ENCODE measurements around the gene STPG4.

STPG4 gene

DNA sequence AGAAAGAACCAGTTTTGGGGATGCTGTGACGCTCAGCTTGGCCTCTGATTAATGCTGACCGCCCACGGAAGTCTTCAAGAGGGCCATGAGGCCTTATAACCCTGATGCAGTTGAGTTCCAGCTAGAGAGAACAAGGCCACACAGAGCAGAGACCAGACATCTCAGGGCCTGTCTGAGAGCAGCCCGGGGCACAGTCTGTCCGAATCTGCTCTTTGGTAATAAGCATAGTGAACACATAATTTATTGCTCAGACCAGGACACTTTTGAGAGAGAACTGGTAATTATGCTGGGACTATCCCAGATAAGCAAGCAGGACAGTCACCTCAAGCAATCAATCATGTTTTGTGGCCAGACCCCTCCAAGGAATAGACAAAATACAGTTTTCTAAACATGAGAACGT lies 68.5 kb downstream of the STPG4 start:
- no peak for ATAC-seq

DNA sequence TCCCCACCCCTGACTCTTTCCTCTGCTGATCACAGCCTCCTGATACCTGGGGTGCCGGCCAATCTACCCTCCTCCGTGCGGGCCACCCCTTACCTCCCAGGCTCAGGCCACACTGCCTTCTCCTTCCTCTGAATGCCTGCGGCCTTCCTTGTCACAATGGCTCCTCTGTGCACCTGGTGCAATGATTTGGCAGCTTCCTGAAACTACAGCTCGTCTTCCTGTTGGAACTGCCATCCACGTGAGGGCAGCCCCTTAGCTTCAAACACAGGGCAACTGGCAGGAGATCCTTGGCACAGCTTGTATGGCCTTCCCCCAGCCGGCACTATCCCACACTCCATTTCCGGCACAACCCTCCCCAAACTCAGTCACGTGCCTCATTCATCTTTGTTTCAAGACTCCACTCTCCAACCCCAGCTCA lies 69.0 kb downstream of the STPG4 start:
- ATAC-seq, result no peak

DNA sequence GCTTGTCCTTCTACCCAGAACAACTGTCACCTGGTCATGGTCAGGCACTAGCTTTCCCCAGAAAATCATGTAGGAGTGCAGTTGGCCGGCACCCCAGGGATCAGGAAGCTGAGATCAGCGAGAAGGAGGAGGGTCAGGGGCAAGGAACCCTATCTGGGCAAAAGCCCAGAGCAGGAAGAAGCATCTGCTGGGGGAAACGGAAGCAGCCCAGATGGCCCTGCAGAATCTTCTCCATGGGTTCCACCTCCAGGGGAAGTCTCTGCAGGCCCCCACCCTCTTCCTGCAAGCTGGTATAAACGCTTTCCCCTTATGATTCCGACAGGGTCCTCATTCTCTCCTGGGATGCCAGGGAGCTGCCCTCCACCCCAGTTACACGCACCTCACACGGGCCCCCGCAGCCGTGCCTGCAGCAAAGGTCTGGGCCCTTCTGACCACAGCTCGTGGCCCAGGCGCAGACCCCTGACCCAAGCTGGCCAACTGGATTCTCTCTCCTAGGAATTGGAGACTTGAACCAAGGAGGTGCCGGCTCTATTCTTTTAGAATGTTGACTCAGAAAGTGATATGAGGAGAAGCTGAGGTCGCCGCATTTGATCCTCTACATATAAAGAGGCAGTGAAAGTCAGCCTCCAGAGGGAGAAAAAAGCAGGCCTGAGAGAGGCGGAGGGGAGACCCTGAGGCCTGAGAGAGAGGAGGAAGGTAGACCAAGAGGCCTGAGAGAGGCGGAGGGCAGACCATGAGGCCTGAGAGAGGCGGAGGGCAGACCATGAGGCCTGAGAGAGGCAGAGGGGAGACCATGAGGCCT lies 71.0 kb downstream of the STPG4 start:
- no peak for ATAC-seq

DNA sequence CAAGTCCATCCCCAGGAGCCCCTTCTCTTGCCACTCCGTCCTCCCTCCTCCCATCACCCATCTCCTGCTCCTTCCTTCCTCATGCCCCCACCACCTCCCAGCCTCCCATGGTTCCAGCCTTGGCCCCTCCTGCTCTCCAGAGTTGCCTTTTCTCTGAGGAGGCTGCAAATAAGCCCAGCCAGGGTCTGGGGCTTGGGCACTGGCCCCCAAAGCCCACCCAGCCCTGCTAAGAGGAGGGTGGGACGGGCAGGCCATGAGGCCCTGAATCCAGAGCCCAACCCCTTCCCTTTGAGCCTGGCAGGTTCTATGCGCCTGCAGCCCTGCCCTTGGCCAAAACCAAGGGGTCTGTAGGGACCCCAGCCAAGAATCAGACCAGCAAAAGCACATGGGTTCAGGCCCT lies 71.6 kb downstream of the STPG4 start:
- ATAC-seq, result no peak

DNA sequence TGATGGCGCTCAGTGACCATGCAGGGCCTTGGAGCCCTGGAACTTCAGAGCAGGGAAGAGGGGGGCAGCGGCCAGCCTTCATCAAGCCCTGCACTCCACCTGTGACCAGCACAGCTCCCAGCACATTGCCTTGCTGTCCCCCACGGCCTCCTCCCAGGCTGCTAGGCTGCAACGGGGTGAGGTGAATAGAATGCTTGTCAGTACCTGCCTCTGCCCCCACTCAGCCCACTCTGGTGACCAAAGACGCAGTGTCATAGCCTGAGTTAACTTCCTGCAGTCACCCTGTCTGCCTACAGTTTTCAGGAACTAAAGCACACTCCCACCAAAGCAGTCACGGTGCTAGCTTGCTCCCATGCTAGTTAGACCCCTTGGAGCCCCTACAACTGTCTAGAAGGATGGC lies 72.1 kb downstream of the STPG4 start:
- ATAC-seq, result no peak

DNA sequence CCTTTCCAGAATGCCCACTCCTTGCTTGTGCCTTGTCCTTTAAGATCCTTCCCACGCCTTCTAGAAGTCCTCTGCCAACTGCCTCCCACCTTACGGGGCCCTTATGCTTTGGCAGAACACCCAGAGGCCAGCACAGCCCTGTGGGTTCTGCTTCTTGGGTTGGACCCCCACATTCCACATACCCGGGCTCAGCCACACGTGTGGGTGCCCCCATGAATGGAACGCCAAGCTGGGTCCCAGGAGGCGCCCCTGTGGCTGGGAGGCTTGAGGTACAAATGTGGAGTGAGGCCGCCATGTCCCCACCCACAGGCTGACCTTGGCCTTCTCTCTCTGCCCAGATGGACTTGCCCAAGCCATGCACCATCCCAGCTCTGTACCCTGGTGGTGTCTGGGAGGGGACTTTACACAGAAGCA lies 74.2 kb downstream of the STPG4 start:
- ATAC-seq, result no peak

DNA sequence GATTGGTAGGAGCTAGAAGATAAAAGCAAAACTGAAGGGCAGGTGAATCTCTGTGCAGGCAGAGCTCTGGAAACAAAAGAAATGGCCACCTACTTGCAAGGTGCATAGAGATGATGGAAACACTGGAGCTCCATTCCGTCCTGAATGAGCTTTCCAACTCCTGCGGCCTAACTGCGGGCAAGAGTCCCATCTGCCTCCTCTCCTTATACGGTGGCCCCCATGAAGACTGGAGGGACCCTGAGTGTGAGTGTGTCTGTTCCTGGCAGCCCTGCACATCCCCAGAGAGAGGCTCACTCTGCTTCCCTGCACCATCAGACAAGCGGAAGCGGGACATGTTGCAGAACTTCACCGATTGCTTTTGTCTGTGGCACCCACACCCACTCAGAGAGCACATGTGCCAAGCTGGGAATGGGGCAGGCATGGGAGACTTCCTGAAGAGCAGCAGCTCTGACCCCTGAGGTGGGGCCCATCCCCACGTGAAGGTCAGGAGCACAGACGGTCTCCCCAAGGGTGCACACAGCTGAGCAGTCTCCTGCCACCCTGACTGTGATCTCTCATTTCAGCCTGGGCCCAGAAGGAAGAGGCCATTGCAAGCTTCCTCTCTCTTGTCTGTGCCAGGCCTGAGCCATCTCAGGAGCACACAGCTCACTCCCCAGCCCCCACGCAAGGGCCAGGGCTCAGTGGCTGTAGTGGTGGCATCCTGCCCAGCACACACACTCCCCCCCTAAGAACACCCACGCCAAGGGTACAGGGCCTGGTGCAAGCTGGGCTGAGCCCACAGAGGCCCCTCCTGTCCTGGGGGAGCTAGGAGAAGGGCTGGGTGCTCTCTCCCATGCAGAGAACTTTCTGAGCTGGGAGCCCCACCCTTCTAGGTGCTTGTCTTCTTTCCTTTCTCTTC lies 75.3 kb downstream of the STPG4 start:
- ATAC-seq, result peak in 1 of 2 donors; percentile 14

DNA sequence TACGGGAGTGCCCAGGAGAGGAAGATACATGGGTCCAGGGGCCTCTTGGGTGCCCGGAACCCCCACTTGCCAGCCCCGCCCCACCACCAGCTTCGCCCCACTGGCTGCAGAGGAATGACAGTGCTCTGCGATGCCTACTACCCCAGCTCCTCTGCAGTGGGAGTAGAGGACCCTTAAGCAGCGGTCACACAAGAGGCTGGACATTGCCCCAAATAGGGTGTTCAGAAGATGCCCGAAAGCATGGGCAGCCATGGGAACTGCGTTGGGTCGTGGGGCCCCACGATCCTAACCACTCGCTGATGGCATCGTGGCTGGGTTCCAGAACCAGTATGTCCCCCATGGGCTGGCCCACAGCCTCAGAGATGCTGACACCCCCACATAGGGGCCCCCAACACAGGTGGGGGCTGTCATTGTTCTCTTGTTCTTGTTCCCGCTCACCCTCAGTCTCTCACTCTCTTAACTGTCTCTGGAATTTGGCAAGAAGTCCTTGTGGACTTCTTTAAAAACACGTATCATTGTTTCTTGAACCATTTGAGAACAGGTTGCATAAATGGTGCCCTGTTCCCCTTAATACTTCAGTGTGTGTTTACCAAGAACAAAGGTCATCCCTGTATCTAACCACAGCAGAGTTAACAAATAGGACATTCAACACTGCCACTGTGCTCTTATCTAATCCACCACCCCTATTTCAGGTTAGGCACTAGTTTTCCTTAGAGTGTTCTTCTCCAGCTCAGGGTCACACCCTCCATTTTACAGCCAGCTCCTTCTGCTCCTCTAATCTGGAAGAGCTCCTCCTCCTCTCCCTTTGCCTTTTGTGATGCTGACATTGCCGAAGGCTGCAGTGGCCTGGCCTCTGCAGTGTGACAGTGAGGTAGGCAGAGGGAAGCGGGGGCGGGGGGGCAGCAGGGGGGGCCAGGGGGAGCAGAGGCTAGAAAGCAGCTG lies 76.3 kb downstream of the STPG4 start:
- no peak for ATAC-seq

DNA sequence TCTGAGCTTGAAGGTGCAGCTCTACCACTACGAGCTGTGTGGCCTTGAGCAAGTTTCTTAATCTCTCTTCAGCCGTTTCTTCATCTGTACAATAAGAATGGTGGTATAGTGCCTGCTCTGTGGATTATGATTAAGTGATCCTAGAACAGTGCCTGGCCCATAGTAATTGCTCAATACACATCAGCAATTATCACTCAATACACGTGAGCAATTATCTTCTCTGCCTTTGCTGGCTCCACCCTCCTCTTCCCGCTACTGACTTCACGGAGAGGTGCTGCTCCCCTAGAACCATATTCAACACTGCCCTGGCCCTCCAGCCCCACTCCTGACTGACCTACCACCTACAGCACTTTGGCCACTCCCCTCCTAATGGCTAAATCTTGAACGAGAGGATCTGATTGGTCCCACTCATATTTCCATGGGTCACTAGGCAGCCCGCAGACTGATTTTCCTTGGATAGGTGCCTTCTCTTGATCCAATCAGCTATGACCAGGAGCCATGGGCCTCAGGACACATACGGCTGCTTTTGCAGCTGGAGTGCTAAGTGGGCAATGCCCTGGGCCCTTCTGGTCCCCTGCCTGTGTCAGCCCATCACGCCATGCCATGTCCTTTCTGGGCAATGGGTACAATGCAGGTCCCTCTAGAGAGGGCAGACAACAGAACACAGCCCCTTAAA lies 77.5 kb downstream of the STPG4 start:
- ATAC-seq, result no peak

DNA sequence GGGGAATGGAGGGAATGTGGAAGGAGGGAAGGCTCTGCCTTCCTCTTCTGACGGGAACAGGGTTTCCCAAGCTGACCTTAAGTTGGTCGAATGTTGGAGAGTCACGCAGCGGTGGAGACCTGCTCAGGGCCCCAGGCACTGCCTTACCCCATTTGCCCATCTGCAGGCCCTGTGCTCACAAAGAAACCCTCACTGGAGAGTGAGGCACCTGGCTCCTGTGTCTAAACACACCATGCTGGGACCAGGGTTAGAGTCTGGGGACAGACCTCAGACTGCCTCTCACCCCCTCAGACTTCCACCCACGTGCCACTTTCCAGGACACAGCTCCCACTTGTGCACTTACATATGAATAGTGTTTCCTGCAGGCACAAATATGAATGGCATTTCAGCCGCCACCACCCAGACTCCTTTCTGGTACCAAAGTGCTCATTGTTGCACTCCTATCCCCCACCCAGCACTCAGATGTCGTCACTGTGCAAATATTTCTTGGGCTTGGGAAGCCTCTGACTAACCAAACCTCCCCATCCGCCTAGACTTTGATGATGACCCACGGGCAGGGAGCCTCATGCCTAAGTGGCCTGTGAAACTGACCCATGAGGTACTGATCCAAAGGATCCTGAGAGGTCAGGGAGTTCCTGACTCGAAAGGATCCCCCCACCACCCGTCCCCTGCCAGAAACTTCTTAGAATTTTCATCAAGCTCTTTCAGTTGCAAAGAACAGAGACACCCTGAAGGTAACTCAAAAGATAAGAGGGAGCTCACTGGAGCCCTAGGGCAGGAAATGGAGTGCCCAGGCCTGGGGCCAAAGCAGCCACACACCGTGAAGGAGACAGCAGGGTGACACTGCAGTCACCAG lies 78.3 kb downstream of the STPG4 start:
- no peak for ATAC-seq

DNA sequence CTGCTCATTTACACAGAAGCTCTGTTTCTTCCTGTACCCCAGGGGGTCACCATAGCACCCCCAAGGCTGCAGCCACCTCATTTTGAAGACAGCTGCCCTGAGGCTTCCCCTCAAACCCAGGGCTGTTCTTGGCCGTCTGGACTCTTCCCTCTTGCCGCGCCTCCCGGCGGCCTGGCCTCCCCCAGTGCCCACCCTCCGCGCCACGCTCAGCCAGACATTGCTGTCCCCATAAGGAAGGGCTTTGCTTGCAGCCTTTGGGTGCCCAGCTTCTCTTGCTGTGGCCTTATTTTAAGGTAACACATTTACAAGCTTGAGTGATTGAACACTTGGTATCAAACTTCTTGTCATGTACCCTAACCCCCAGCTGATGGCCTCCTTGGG lies 79.0 kb downstream of the STPG4 start:
- no peak for ATAC-seq

DNA sequence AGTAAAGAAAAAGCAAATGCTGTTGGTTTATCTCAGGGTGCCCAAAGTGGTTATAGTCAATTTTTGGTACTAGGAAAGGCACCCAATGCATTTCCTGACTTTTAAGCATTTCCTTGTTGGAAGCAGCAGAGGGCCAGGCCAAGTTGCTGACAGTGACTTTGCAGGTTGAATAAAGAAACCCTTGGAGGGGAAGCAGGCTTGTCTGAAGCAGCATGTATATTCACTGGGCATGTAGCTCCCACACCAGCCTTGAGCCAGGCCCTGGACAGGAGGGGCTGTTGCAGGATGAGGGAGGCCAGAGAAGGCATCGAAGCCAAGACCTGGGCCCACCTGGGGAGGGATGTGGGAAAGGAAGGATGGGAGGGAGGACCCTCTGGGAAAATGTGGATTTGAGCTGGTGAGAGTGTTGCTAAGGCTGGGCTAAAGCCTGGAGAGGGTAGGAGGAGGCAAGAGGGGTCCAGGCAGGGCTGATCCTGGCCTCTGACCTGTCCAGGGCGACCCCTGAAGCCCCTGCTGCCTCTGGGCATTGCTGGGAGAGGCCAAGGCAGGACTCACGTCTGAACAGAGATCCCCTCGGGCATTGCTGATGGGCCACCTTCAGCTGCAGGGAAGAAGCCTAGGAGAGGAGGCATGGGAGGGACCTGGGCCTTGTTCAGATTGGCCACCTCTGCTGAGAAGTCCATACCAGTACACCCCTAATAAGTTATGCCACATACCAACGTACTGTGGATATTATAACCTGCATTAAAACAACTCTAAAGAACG lies 79.6 kb downstream of the STPG4 start:
- no peak for ATAC-seq

DNA sequence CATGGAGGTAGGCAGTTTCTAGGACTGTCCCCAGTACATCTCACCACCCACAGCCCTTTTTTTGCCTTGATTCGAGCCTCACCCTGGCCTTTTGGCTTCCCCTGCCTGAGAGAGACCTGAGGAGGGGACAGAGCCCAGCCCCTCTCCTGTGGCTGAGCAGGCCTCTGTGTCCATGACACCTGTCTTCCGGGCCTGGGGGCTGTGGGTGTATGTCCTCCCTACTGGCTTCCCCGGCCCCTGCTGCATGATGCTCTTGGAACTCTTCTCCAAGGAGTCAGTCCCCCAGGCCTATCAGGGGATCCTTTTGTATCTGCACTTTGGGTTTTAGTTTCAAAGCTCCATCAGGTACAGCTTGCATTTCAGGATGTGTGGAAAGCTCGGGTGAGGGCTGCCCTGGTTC lies 80.4 kb downstream of the STPG4 start:
- ATAC-seq, result no peak

DNA sequence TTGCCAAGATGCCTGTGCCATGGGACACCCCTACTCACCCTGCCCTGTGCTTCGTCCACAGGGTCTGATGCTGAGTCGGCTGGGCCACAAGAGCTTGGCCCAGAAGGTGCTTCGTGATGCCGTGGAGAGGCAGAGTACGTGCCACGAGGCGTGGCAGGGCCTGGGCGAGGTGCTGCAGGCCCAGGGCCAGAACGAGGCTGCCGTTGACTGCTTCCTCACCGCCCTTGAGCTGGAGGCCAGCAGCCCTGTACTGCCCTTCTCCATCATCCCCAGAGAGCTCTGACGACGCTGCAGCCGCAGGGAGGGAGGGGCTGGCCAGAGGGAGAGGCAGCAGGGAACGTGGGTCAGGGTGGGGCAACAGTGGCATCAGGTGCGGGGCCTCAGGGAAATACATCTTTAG lies 81.5 kb downstream of the STPG4 start:
- ATAC-seq, result no peak

DNA sequence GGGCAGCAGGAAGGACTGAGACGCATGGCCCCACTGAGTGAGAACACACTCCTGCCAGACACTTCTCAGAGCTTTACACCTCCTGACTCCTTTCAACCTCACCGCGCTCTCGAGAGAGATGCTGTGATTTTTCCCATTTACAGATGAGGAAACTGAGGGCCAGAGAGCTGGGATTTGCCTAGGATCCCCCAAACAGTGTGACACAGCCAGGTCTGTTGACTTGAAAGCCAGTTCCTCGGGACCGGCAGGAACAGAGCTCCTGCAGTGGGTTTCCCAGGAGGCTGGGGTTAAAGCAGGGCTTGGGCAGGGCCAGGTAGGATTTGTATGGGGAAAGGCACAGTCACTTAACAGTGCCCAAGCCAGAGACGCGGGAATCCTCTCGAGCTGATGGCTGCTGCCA lies 81.9 kb downstream of the STPG4 start:
- ATAC-seq, result no peak

DNA sequence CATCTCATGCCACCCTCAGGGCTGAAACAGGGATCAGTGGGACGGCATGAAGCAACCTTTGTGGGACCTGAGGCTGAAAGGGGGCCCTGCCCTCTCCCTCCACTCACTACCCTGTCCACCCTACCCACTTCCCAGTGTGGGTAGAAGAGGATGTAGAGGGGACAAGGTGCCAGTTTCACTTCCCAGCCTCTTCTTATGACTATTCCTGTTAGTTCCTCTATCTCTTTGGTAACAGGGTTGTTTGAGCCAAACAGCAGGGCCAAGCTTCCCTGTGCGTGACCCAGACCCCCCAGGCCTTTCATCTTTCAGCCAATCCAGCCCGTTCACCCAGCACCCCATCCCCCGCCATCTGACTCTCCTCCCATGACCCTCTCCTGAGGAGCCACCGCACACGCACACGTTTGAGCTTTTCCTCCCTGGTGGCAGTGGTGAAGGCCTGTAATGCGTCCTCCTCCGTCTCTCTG lies 82.3 kb downstream of the STPG4 start:
- no peak for ATAC-seq

DNA sequence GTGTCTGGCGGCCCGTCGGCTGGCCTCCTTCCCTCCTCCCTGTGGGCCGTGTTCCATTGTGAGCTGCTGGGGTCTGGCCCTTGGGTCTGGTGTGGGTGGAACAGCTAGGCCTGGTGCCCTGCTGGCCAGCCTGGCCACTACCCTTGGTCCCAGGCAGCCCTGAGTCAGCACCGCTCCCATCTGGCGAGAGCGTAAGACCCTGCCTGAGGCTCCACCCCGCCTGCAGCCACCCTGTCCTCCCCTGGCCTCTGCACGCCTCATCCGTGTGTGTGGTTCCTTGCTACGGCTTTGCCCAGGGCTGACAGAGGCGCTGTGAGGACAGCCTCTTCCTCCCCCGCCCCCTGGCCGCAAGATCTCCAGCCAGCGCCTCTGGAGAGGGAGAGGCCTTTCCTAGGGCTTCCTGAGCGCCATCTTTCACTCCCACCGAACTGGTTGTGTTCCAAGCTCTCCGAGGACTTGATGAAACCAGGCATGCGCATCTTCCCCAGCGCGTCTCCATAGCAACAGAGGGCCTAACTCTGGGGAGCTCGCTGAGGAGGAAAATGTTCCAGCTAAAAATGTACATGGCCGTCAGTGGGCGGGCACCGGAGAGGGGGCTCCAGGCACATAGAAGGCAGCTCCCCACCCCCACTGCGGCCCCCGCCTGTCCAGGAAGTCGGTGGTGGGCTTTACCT lies 83.0 kb downstream of the STPG4 start:
- ATAC-seq, result no peak

DNA sequence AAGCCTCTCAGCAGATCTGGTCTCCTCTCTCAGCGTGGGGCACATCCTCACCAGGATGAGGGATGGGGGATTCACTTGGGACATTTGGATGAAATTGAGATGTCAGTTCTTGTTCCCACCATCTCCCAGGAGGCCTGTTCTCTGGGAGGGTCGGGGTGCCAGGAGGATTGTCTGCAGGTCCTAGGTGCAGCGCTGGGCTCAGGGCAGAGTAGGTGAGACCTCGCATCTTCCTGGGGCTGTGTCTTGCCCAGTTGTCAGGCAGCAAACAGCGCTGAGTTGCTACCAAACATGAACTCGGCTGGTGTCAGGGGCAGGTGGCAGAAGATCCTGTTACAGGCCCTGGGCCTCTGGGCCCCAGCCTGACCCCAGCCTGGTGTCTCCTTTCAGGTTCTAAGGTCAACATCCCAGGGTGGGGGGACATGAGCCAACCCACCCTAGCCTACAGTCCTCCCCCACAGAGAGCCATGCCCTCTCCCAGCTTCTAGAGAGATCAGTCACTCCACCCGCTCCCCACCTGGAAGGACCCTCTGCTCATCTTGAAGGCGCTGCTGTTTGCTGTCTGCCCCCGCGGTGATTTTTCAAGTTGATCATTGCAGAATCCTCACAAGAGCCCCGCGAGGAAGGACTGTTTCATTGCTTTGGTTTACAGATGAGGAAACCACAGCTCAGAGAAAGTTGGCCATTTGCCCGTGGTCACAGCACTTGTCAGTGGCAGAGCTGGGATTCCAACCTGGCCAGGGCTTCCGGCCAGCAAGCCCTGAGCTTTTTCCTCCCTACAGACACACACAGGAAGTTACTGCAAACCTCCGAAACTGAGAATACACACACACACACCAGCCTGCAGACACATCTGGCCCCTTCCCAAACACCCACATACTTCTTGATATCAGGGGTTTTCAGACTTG lies 83.9 kb downstream of the STPG4 start:
- ATAC-seq, result peak; percentile 27 to 41
